HEK293 (cell line): ENCODE measurements around the gene SPATA2L.

Source experiments
- GLIS1 ChIP-seq: fragments of 450-650 bp; formaldehyde crosslinking; IDR thresholded peaks from 2 replicates; pipeline ENCODE4 v1.5.1; 2016; ENCODE audit warnings: missing biosample characterization, missing genetic modification characterization
- KLF16 ChIP-seq: fragments of 450-650 bp; formaldehyde crosslinking; IDR thresholded peaks from 2 replicates; pipeline ENCODE4 v1.5.1; 2017; ENCODE audit warnings: missing biosample characterization, missing genetic modification characterization
- KLF7 ChIP-seq: fragments of 450-650 bp; formaldehyde crosslinking; IDR thresholded peaks from 2 replicates; pipeline ENCODE4 v1.5.1; 2016; ENCODE audit warnings: missing biosample characterization, missing genetic modification characterization, borderline replicate concordance
- MEIS1 ChIP-seq: sonication (generic); formaldehyde crosslinking; IDR thresholded peaks from 2 replicates; pipeline ENCODE4 v1.8.1; 2022; ENCODE audit warnings: missing genetic modification reagents, mild to moderate bottlenecking, borderline replicate concordance
- MZF1 ChIP-seq: fragments of 450-650 bp; formaldehyde crosslinking; IDR thresholded peaks from 2 replicates; pipeline ENCODE4 v1.5.1; 2017; ENCODE audit warnings: missing biosample characterization, missing genetic modification characterization, borderline replicate concordance
- OVOL3 ChIP-seq: fragments of 450-650 bp; formaldehyde crosslinking; IDR thresholded peaks from 2 replicates; pipeline ENCODE4 v1.5.1; 2016; ENCODE audit warnings: missing biosample characterization, missing genetic modification characterization
- WT1 ChIP-seq: fragments of 450-650 bp; formaldehyde crosslinking; IDR thresholded peaks from 2 replicates; pipeline ENCODE4 v1.5.1; 2016; ENCODE audit warnings: missing biosample characterization, missing genetic modification characterization
- YY2 ChIP-seq: fragments of 450-650 bp; formaldehyde crosslinking; IDR thresholded peaks from 2 replicates; pipeline ENCODE4 v1.5.1; 2016; ENCODE audit warnings: missing biosample characterization, missing genetic modification characterization
- ZNF138 ChIP-seq: fragments of 450-650 bp; formaldehyde crosslinking; IDR thresholded peaks from 2 replicates; pipeline ENCODE4 v1.5.1; 2016; ENCODE audit warnings: missing biosample characterization, missing genetic modification characterization, borderline replicate concordance
- ZNF366 ChIP-seq: fragments of 450-650 bp; formaldehyde crosslinking; conservative IDR thresholded peaks from 2 replicates; pipeline ENCODE4 v1.5.1; 2016; ENCODE audit warnings: missing biosample characterization, missing genetic modification characterization
- ZNF433 ChIP-seq: fragments of 450-650 bp; formaldehyde crosslinking; IDR thresholded peaks from 2 replicates; pipeline ENCODE4 v1.5.1; 2016; ENCODE audit warnings: missing biosample characterization, missing genetic modification characterization, low read depth
- ZNF529 ChIP-seq: fragments of 450-650 bp; formaldehyde crosslinking; IDR thresholded peaks from 2 replicates; pipeline ENCODE4 v1.5.1; 2017; ENCODE audit warnings: missing genetic modification characterization, missing biosample characterization; ENCODE audit not compliant: insufficient replicate concordance
- ZNF600 ChIP-seq: fragments of 450-650 bp; formaldehyde crosslinking; IDR thresholded peaks from 2 replicates; pipeline ENCODE4 v1.5.1; 2016; ENCODE audit warnings: missing biosample characterization, missing genetic modification characterization
- ZNF660 ChIP-seq: fragments of 450-650 bp; IDR thresholded peaks from 2 replicates; pipeline ENCODE4 v1.5.1; 2018; ENCODE audit warnings: missing biosample characterization, mild to moderate bottlenecking, missing genetic modification characterization
- ZNF677 ChIP-seq: fragments of 450-650 bp; IDR thresholded peaks from 2 replicates; pipeline ENCODE4 v1.5.0; 2018; ENCODE audit warnings: missing biosample characterization, mild to moderate bottlenecking, missing genetic modification characterization, moderate library complexity
- TF ChIP-seq, protein P1 (sequence below): fragments of 450-650 bp; formaldehyde crosslinking; conservative IDR thresholded peaks from 2 replicates; pipeline ENCODE4 v1.5.1; 2016; ENCODE audit warnings: low read depth, missing biosample characterization, missing genetic modification characterization
- TF ChIP-seq, protein P2 (sequence below): fragments of 450-650 bp; formaldehyde crosslinking; IDR thresholded peaks from 2 replicates; pipeline ENCODE4 v1.5.1; 2016; ENCODE audit warnings: missing biosample characterization, missing genetic modification characterization
- TF ChIP-seq, protein P3 (sequence below): fragments of 450-650 bp; formaldehyde crosslinking; IDR thresholded peaks from 2 replicates; pipeline ENCODE4; 2016; ENCODE audit warnings: missing biosample characterization, missing genetic modification characterization
- TF ChIP-seq, protein P4 (sequence below): fragments of 450-650 bp; formaldehyde crosslinking; IDR thresholded peaks from 2 replicates; pipeline ENCODE4 v1.5.1; 2017; ENCODE audit warnings: missing biosample characterization, missing genetic modification characterization
- TF ChIP-seq, protein P5 (sequence below): fragments of 450-650 bp; formaldehyde crosslinking; IDR thresholded peaks from 2 replicates; pipeline ENCODE4 v1.5.1; 2016; ENCODE audit warnings: missing biosample characterization, missing genetic modification characterization
- TF ChIP-seq, protein P6 (sequence below): fragments of 450-650 bp; IDR thresholded peaks from 2 replicates; pipeline ENCODE4 v1.5.1; 2018; ENCODE audit warnings: missing biosample characterization, missing genetic modification characterization
- TF ChIP-seq, protein P7 (sequence below): fragments of 450-650 bp; formaldehyde crosslinking; IDR thresholded peaks from 2 replicates; pipeline ENCODE4 v1.5.1; 2016; ENCODE audit warnings: missing biosample characterization, missing genetic modification characterization, borderline replicate concordance
- TF ChIP-seq, protein P8 (sequence below): fragments of 450-650 bp; formaldehyde crosslinking; IDR thresholded peaks from 2 replicates; pipeline ENCODE4 v1.5.1; 2016; ENCODE audit warnings: missing biosample characterization, missing genetic modification characterization

SPATA2L gene

DNA sequence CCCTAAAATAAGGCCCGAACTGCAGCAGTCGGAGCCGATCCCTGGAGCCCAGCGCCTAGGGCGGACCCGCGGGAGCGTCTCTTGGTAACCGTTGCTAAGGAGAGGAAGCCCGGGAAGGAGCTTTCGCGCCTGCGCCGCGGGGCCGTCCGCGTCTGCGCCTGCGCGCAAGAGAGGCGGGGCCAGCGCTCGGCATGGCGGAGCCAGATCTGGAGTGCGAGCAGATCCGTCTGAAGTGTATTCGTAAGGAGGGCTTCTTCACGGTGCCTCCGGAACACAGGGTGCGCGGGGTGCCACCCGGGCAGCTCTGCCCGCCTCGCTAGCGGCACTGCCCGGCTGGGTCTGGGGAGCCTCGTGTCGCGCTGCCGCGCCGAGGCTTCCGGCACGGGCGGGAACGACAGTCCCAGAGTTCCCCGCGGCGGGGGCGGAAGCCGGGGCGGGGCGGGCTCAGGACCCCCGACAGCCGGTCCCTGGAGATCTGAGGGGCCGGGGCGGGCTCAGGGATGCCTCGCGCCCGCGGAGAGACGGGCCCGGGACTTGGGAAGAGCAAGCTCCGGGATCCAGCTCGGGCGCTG is 14.9 kb downstream of the SPATA2L start, which contains the start of gene CDK10 (continued):
- TF ChIP-seq MZF1 (tag by site-specific recombination) (no peak), ZNF677 (no peak), GLIS1 (0 out of 2 replicates have a peak, but pooled peaks have one; percentile 14), YY2 (tag by site-specific recombination) (peak; percentile 71; the same call in 1 of the 2 replicates), OVOL3 (tag by site-specific recombination) (no peak), ZNF600 (peak; percentile 75), ZNF529 (tag by site-specific recombination) (no peak), KLF16 (0 out of 2 replicates have a peak, but pooled peaks have one; percentile 36), ZNF433 (tag by site-specific recombination) (no peak), MEIS1 (CRISPR knock-in tag) (no peak), KLF7 (no peak), ZNF366 (tag by site-specific recombination) (no peak), ZNF660 (0 out of 2 replicates have a peak, but pooled peaks have one; percentile 32), ZNF138 (tag by site-specific recombination) (no peak), WT1 (no peak)
- TF ChIP-seq, protein P1, sequence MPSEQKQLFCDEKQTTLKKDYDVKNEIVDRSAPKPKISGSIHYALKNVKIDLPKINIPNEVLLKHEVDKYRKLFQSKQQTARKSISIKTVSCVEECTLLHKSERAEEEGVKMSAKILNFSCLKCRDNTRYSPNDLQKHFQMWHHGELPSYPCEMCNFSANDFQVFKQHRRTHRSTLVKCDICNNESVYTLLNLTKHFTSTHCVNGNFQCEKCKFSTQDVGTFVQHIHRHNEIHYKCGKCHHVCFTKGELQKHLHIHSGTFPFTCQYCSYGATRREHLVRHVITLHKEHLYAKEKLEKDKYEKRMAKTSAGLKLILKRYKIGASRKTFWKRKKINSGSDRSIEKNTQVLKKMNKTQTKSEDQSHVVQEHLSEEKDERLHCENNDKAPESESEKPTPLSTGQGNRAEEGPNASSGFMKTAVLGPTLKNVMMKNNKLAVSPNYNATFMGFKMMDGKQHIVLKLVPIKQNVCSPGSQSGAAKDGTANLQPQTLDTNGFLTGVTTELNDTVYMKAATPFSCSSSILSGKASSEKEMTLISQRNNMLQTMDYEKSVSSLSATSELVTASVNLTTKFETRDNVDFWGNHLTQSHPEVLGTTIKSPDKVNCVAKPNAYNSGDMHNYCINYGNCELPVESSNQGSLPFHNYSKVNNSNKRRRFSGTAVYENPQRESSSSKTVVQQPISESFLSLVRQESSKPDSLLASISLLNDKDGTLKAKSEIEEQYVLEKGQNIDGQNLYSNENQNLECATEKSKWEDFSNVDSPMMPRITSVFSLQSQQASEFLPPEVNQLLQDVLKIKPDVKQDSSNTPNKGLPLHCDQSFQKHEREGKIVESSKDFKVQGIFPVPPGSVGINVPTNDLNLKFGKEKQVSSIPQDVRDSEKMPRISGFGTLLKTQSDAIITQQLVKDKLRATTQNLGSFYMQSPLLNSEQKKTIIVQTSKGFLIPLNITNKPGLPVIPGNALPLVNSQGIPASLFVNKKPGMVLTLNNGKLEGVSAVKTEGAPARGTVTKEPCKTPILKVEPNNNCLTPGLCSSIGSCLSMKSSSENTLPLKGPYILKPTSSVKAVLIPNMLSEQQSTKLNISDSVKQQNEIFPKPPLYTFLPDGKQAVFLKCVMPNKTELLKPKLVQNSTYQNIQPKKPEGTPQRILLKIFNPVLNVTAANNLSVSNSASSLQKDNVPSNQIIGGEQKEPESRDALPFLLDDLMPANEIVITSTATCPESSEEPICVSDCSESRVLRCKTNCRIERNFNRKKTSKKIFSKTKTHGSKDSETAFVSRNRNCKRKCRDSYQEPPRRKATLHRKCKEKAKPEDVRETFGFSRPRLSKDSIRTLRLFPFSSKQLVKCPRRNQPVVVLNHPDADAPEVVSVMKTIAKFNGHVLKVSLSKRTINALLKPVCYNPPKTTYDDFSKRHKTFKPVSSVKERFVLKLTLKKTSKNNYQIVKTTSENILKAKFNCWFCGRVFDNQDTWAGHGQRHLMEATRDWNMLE (tag by site-specific recombination): 0 out of 2 replicates have a peak, but pooled peaks have one; percentile 23
- TF ChIP-seq, protein P2, sequence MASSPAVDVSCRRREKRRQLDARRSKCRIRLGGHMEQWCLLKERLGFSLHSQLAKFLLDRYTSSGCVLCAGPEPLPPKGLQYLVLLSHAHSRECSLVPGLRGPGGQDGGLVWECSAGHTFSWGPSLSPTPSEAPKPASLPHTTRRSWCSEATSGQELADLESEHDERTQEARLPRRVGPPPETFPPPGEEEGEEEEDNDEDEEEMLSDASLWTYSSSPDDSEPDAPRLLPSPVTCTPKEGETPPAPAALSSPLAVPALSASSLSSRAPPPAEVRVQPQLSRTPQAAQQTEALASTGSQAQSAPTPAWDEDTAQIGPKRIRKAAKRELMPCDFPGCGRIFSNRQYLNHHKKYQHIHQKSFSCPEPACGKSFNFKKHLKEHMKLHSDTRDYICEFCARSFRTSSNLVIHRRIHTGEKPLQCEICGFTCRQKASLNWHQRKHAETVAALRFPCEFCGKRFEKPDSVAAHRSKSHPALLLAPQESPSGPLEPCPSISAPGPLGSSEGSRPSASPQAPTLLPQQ (tag by site-specific recombination): peak; percentile 46; the same call in 1 of the 2 replicates
- TF ChIP-seq, protein P3, sequence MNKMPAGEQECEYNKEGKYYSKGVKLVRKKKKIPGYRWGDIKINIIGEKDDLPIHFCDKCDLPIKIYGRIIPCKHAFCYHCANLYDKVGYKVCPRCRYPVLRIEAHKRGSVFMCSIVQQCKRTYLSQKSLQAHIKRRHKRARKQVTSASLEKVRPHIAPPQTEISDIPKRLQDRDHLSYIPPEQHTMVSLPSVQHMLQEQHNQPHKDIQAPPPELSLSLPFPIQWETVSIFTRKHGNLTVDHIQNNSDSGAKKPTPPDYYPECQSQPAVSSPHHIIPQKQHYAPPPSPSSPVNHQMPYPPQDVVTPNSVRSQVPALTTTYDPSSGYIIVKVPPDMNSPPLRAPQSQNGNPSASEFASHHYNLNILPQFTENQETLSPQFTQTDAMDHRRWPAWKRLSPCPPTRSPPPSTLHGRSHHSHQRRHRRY (tag by site-specific recombination): no peak
- TF ChIP-seq, protein P4, sequence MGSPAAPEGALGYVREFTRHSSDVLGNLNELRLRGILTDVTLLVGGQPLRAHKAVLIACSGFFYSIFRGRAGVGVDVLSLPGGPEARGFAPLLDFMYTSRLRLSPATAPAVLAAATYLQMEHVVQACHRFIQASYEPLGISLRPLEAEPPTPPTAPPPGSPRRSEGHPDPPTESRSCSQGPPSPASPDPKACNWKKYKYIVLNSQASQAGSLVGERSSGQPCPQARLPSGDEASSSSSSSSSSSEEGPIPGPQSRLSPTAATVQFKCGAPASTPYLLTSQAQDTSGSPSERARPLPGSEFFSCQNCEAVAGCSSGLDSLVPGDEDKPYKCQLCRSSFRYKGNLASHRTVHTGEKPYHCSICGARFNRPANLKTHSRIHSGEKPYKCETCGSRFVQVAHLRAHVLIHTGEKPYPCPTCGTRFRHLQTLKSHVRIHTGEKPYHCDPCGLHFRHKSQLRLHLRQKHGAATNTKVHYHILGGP (tag by site-specific recombination): no peak
- TF ChIP-seq, protein P5, sequence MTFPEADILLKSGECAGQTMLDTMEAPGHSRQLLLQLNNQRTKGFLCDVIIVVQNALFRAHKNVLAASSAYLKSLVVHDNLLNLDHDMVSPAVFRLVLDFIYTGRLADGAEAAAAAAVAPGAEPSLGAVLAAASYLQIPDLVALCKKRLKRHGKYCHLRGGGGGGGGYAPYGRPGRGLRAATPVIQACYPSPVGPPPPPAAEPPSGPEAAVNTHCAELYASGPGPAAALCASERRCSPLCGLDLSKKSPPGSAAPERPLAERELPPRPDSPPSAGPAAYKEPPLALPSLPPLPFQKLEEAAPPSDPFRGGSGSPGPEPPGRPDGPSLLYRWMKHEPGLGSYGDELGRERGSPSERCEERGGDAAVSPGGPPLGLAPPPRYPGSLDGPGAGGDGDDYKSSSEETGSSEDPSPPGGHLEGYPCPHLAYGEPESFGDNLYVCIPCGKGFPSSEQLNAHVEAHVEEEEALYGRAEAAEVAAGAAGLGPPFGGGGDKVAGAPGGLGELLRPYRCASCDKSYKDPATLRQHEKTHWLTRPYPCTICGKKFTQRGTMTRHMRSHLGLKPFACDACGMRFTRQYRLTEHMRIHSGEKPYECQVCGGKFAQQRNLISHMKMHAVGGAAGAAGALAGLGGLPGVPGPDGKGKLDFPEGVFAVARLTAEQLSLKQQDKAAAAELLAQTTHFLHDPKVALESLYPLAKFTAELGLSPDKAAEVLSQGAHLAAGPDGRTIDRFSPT: peak; percentile 51; the same call in 1 of the 2 replicates
- TF ChIP-seq, protein P6, sequence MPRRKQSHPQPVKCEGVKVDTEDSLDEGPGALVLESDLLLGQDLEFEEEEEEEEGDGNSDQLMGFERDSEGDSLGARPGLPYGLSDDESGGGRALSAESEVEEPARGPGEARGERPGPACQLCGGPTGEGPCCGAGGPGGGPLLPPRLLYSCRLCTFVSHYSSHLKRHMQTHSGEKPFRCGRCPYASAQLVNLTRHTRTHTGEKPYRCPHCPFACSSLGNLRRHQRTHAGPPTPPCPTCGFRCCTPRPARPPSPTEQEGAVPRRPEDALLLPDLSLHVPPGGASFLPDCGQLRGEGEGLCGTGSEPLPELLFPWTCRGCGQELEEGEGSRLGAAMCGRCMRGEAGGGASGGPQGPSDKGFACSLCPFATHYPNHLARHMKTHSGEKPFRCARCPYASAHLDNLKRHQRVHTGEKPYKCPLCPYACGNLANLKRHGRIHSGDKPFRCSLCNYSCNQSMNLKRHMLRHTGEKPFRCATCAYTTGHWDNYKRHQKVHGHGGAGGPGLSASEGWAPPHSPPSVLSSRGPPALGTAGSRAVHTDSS (tag by site-specific recombination): no peak
- TF ChIP-seq, protein P7, sequence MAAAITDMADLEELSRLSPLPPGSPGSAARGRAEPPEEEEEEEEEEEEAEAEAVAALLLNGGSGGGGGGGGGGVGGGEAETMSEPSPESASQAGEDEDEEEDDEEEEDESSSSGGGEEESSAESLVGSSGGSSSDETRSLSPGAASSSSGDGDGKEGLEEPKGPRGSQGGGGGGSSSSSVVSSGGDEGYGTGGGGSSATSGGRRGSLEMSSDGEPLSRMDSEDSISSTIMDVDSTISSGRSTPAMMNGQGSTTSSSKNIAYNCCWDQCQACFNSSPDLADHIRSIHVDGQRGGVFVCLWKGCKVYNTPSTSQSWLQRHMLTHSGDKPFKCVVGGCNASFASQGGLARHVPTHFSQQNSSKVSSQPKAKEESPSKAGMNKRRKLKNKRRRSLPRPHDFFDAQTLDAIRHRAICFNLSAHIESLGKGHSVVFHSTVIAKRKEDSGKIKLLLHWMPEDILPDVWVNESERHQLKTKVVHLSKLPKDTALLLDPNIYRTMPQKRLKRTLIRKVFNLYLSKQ (tag by site-specific recombination): no peak
- TF ChIP-seq, protein P8, sequence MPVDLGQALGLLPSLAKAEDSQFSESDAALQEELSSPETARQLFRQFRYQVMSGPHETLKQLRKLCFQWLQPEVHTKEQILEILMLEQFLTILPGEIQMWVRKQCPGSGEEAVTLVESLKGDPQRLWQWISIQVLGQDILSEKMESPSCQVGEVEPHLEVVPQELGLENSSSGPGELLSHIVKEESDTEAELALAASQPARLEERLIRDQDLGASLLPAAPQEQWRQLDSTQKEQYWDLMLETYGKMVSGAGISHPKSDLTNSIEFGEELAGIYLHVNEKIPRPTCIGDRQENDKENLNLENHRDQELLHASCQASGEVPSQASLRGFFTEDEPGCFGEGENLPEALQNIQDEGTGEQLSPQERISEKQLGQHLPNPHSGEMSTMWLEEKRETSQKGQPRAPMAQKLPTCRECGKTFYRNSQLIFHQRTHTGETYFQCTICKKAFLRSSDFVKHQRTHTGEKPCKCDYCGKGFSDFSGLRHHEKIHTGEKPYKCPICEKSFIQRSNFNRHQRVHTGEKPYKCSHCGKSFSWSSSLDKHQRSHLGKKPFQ (tag by site-specific recombination): no peak
